Astrocyte (in vitro differentiated cells and primary cell): ENCODE results near the gene CD80.

Source experiments
- CTCF ChIP-seq: IDR thresholded peaks from 2 replicates; pipeline ENCODE4 v1.5.1; 2011; ENCODE audit warnings: low read depth, mild to moderate bottlenecking, inconsistent platforms, low read length, moderate library complexity; ENCODE audit not compliant: insufficient read depth
- EZH2 ChIP-seq: IDR thresholded peaks from 2 replicates; pipeline ENCODE4 v1.6.1; 2012; ENCODE audit warnings: mild to moderate bottlenecking, low read length, inconsistent platforms; ENCODE audit not compliant: insufficient read depth

- TF ChIP-seq CTCF = no peak
- no peak for TF ChIP-seq EZH2
Observed at GRCh38 chr3:119497820-119498185, 61.6 kb downstream of the CD80 start.
